IMR-90 (cell line): Measurements from ENCODE around the gene CLTCL1. TPM values are rescaled to one million over a fixed set of nuclear protein-coding genes. Genes with fewer than 3 reads are reported as not detected.

Experiments
- ATAC-seq: fragments of 200-7000 bp; cut with Tn5 transposase; 2 replicates; pipeline ENCODE4 v1.9.1; 2020; ENCODE audit warnings: low read depth, mild to moderate bottlenecking, moderate library complexity
- BruUV-seq: library from RNA; stranded (reverse); fragments of 400-500 nt; replicated peaks from 2 replicates; lab custom pipeline; 2021; lab: Mats Ljungman, UMichigan
- CTCF ChIA-PET: fragments of 300-600 bp; formaldehyde crosslinking; extraction: SDS; loops from one replicate; lab custom pipeline; 2021; ENCODE audit warnings: antibody characterized with exemption; lab: Yijun Ruan, JAX
- POLR2A ChIA-PET: fragments of 300-600 bp; sonication (Branson Sonifier 250); formaldehyde crosslinking; loops from one replicate; lab custom pipeline; 2022; ENCODE audit warnings: antibody characterized with exemption; ENCODE audit not compliant: unreplicated experiment; lab: Charles Lee
- DNase-seq: peaks from one replicate; pipeline ENCODE4 v3.0.0; 2013
- H2AFZ ChIP-seq: replicated peaks from 2 replicates; pipeline ENCODE3; 2013; ENCODE audit warnings: low read length, mild to moderate bottlenecking; ENCODE audit not compliant: poor library complexity
- H2AK5ac ChIP-seq: 2 replicates; pipeline ENCODE4 v1.6.1; 2013; ENCODE audit warnings: low read depth, low read length, inconsistent platforms
- H2AK9ac ChIP-seq: replicated peaks from 2 replicates; pipeline ENCODE3; 2013; ENCODE audit warnings: mild to moderate bottlenecking, low read depth, low read length, moderate library complexity; ENCODE audit not compliant: poor library complexity
- H2BK120ac ChIP-seq: 2 replicates; pipeline ENCODE4 v1.6.1; 2013; ENCODE audit warnings: low read depth, low read length, inconsistent platforms
- H2BK15ac ChIP-seq: 3 replicates; pipeline ENCODE4 v1.6.1; 2013; ENCODE audit warnings: low read depth, low read length, inconsistent platforms
- H2BK20ac ChIP-seq: 2 replicates; pipeline ENCODE4 v1.6.1; 2013; ENCODE audit warnings: low read depth, mild to moderate bottlenecking, inconsistent platforms, low read length, moderate library complexity
- H2BK5ac ChIP-seq: 2 replicates; pipeline ENCODE4 v1.6.1; 2013; ENCODE audit warnings: mild to moderate bottlenecking, low read depth, low read length, inconsistent platforms; ENCODE audit not compliant: poor library complexity, severe bottlenecking
- H3K14ac ChIP-seq: replicated peaks from 2 replicates; pipeline ENCODE4 v1.6.1; 2013; ENCODE audit warnings: low read depth, low read length, inconsistent platforms
- H3K18ac ChIP-seq: 2 replicates; pipeline ENCODE4 v1.6.1; 2013; ENCODE audit warnings: low read depth, low read length, control low read depth
- H3K23ac ChIP-seq: 2 replicates; pipeline ENCODE4 v1.6.1; 2013; ENCODE audit warnings: low read depth, low read length, inconsistent platforms
- H3K27ac ChIP-seq: 2 replicates; pipeline ENCODE4 v1.5.1; 2013; ENCODE audit warnings: mild to moderate bottlenecking, control low read depth, low read length; ENCODE audit not compliant: insufficient read depth
- H3K27me3 ChIP-seq: 2 replicates; pipeline ENCODE4 v1.6.1; 2013; ENCODE audit warnings: low read length; ENCODE audit not compliant: control insufficient read depth, insufficient read depth
- H3K36me3 ChIP-seq: 2 replicates; pipeline ENCODE4 v1.6.1; 2013; ENCODE audit warnings: low read length, mixed read lengths; ENCODE audit not compliant: control insufficient read depth, insufficient read depth
- H3K4ac ChIP-seq: 2 replicates; pipeline ENCODE4 v1.6.1; 2013; ENCODE audit warnings: low read depth, low read length, inconsistent platforms
- H3K4me1 ChIP-seq: 2 replicates; pipeline ENCODE4 v1.6.1; 2013; ENCODE audit warnings: low read length, mixed read lengths; ENCODE audit not compliant: control insufficient read depth, insufficient read depth
- H3K4me2 ChIP-seq: 2 replicates; pipeline ENCODE4 v1.6.1; 2013; ENCODE audit warnings: low read depth, mild to moderate bottlenecking, control low read depth, low read length, moderate library complexity
- H3K4me3 ChIP-seq: 2 replicates; pipeline ENCODE4 v1.5.1; 2013; ENCODE audit warnings: low read depth, mild to moderate bottlenecking, control low read depth, low read length, moderate library complexity; ENCODE audit not compliant: insufficient read depth
- H3K56ac ChIP-seq: 2 replicates; pipeline ENCODE4 v1.6.1; 2013; ENCODE audit warnings: low read length, inconsistent platforms; ENCODE audit not compliant: insufficient read depth; ENCODE audit errors: extremely low read depth
- H3K79me1 ChIP-seq, 2 experiments: 2 replicates each; pipeline ENCODE4 v1.6.1; 2013; ENCODE audit warnings: low read length in 2 of 2, inconsistent platforms in 1 of 2, low read depth in 1 of 2
- H3K9ac ChIP-seq: 2 replicates; pipeline ENCODE4 v1.6.1; 2013; ENCODE audit warnings: low read depth, low read length, control low read depth
- H3K9me1 ChIP-seq: 2 replicates; pipeline ENCODE4 v1.6.1; 2013; ENCODE audit warnings: low read length, inconsistent platforms; ENCODE audit not compliant: insufficient read depth
- H3K9me3 ChIP-seq: 2 replicates; pipeline ENCODE4 v1.6.1; 2013; ENCODE audit warnings: low read length; ENCODE audit not compliant: control insufficient read depth, insufficient read depth
- H4K20me1 ChIP-seq: 2 replicates; pipeline ENCODE4 v1.6.1; 2013; ENCODE audit warnings: low read length, inconsistent platforms; ENCODE audit not compliant: insufficient read depth
- H4K5ac ChIP-seq: 2 replicates; pipeline ENCODE4 v1.6.1; 2013; ENCODE audit warnings: mild to moderate bottlenecking, low read depth, low read length, control low read depth
- H4K8ac ChIP-seq, 2 experiments: 2 replicates each; pipeline ENCODE4 v1.6.1; 2013; ENCODE audit warnings: low read depth in 2 of 2, low read length in 2 of 2, control low read depth in 1 of 2, inconsistent platforms in 1 of 2
- H4K91ac ChIP-seq: 2 replicates; pipeline ENCODE4 v1.6.1; 2013; ENCODE audit warnings: low read depth, low read length, inconsistent platforms; ENCODE audit not compliant: insufficient read depth
- BHLHE40 ChIP-seq: fragments of 150-350 bp; IDR thresholded peaks from 2 replicates; pipeline ENCODE4 v1.6.1; 2016; ENCODE audit warnings: mild to moderate bottlenecking, low read depth, low read length
- CEBPB ChIP-seq: IDR thresholded peaks from 2 replicates; pipeline ENCODE4 v1.6.1; 2012; ENCODE audit warnings: low read depth, low read length, improper control_type of control experiment
- CHD1 ChIP-seq: IDR thresholded peaks from 2 replicates; pipeline ENCODE4 v1.6.1; 2012; ENCODE audit warnings: low read depth, low read length, improper control_type of control experiment
- CTCF ChIP-seq: conservative IDR thresholded peaks from 2 replicates; pipeline ENCODE4 v1.5.1; 2012; ENCODE audit warnings: mild to moderate bottlenecking, low read depth, low read length, improper control_type of control experiment
- ELK1 ChIP-seq: fragments of 150-350 bp; IDR thresholded peaks from 2 replicates; pipeline ENCODE4 v1.6.1; 2016; ENCODE audit warnings: low read depth, mild to moderate bottlenecking, low read length, moderate library complexity, borderline replicate concordance
- MXI1 ChIP-seq: IDR thresholded peaks from 2 replicates; pipeline ENCODE4 v1.6.1; 2012; ENCODE audit warnings: low read depth, mild to moderate bottlenecking, low read length, moderate library complexity, borderline replicate concordance
- NFE2L2 ChIP-seq: fragments of 150-350 bp; IDR thresholded peaks from 2 replicates; pipeline ENCODE4 v1.6.1; 2016; ENCODE audit warnings: low read depth, mild to moderate bottlenecking, low read length
- POLR2A ChIP-seq: IDR thresholded peaks from 2 replicates; pipeline ENCODE4 v1.6.1; 2012; ENCODE audit warnings: mild to moderate bottlenecking, low read depth, low read length
- RAD21 ChIP-seq: IDR thresholded peaks from 2 replicates; pipeline ENCODE4 v1.6.1; 2012; ENCODE audit warnings: low read length, improper control_type of control experiment
- RCOR1 ChIP-seq: IDR thresholded peaks from 2 replicates; pipeline ENCODE4 v1.6.1; 2012; ENCODE audit warnings: mild to moderate bottlenecking, low read length, improper control_type of control experiment; ENCODE audit not compliant: insufficient replicate concordance
- RFX5 ChIP-seq: IDR thresholded peaks from 2 replicates; pipeline ENCODE4 v1.8.0; 2012; ENCODE audit warnings: low read depth, mild to moderate bottlenecking, low read length, moderate library complexity
- USF2 ChIP-seq: fragments of 150-350 bp; IDR thresholded peaks from 2 replicates; pipeline ENCODE4 v1.6.1; 2017; ENCODE audit warnings: mild to moderate bottlenecking, antibody characterized with exemption, low read length, low read depth
- WGBS, 2 experiments: methylation state at CpG; one replicate each; pipeline versions ENCODE4 v1.1.5 to v1.1.7; 2013; ENCODE audit warnings: missing lambda C conversion rate in 2 of 2; ENCODE audit not compliant: insufficient read length in 1 of 2; ENCODE audit errors: extremely low coverage in 2 of 2; 5-methylcytosine and 5-hydroxymethylcytosine counted together
- dilution Hi-C: fragments of 300-500 bp; cut with HindIII; formaldehyde crosslinking; loops from one replicate; pipeline ENCODE4 v1.14.3; 2018; ENCODE audit warnings: low sequenced_read_pairs; ENCODE audit not compliant: unreplicated experiment
- in situ Hi-C: fragments of 300-500 bp; cut with MboI; formaldehyde crosslinking; loops from 3 replicates; pipeline ENCODE4 v1.14.3; 2019; ENCODE audit warnings: low sequenced_read_pairs, inconsistent platforms, mixed read lengths
- intact Hi-C: fragments of 100-400 bp; cut with micrococcal nuclease; formaldehyde crosslinking; loops from 2 replicates; pipeline ENCODE4 v1.10.0; 2022
- polyA plus RNA-seq, 3 experiments: library from polyadenylated mRNA; depleted of rRNA; stranded (reverse); fragments of >200 nt; gene quantifications; 2 replicates each; pipeline ENCODE4 v1.2.3, GENCODE V29; 2012; ENCODE audit warnings: low replicate concordance in 1 of 3
- total RNA-seq: library from RNA; depleted of rRNA; stranded (reverse); fragments of >200 nt; gene quantifications from 2 replicates; pipeline ENCODE4 v1.2.3, GENCODE V29; 2012

Gene CLTCL1
- total and polyA plus RNA-seq, 2 of the 4 experiments (the other 2 are of a cell fraction), result 6.2 to 8.1 TPM

GRCh38 chr22:19220867-19221266 lies 70.7 kb downstream of the CLTCL1 start:
- dilution Hi-C loops, result no loop called here
- Histone ChIP-seq H2BK120ac (no peak overlapping the region), H3K27ac (no peak overlapping the region), H4K20me1 (no peaks in the 10 kb centered on the region), H3K79me1 (no peaks in the 10 kb centered on the region), H3K23ac (no peak overlapping the region), H3K36me3 (peaks cover 29% of the 10 kb centered on the region), H4K8ac (no peak overlapping the region), H3K14ac (no peak overlapping the region), H3K27me3 (no peaks in the 10 kb centered on the region), H3K4ac (no peak overlapping the region), H2BK20ac (no peak overlapping the region), H3K9me3 (no peaks in the 10 kb centered on the region), H2BK15ac (no peak overlapping the region), H4K5ac (no peak overlapping the region), H3K4me3 (no peak overlapping the region), H3K9me1 (peaks cover 2% of the 10 kb centered on the region; the same call in 1 of the 2 replicates), H3K56ac (no peak overlapping the region), H3K4me2 (no peak overlapping the region), H2AK9ac (no peak overlapping the region), H2AK5ac (no peak overlapping the region), H3K9ac (no peak overlapping the region), H2BK5ac (no peak overlapping the region), H2AFZ (no peak overlapping the region), H4K91ac (no peak overlapping the region), H3K18ac (no peak overlapping the region), H3K4me1 (no peaks in the 10 kb centered on the region)
- no peak for DNase-seq
- ChIA-PET POLR2A (no interaction called here), CTCF (no interaction called here)
- in situ Hi-C loops, result no loop called here
- no peak for TF ChIP-seq CEBPB
- TF ChIP-seq ELK1, result no peak
- no peak for TF ChIP-seq RFX5
- no peak for TF ChIP-seq CTCF
- no peak for TF ChIP-seq USF2
- TF ChIP-seq RAD21, result no peak
- TF ChIP-seq RCOR1, result no peak
- TF ChIP-seq MXI1, result no peak
- no peak for TF ChIP-seq NFE2L2
- TF ChIP-seq POLR2A, result no peak
- no peak for TF ChIP-seq CHD1
- TF ChIP-seq BHLHE40, result no peak
- WGBS, 2 experiments, result 33% methylated on average over 1 of the region's 3 CpGs; no CpG with 5 or more reads in 1 of the 2 experiments
- intact Hi-C loops, result no loop called here
- no TSS peak for BruUV-seq
- ATAC-seq, result no peak
